WTC11 (cell line): ENCODE data around the gene KLRF1. TPM values are rescaled to one million over a fixed set of nuclear protein-coding genes. Genes with fewer than 3 reads are reported as not detected.

Source experiments
- ATAC-seq: fragments of 200-7000 bp; cut with Tn5 transposase; 2 replicates; pipeline ENCODE4 v1.10.0; 2021; ENCODE audit warnings: mild to moderate bottlenecking, moderate library complexity
- CTCF ChIA-PET: fragments of 300-600 bp; sonication (Branson Sonifier 250); formaldehyde crosslinking; loops from one replicate; lab custom pipeline; 2021; ENCODE audit warnings: antibody characterized with exemption; lab: Charles Lee
- POLR2A ChIA-PET: fragments of 350-600 bp; sonication (Branson Sonifier 250); formaldehyde crosslinking; loops from one replicate; lab custom pipeline; 2021; ENCODE audit warnings: antibody characterized with exemption; lab: Charles Lee
- DNase-seq: peaks from one replicate; pipeline ENCODE4 v3.0.0; 2021; ENCODE audit warnings: low spot score
- H3K27ac Mint-ChIP-seq: 2 replicates; pipeline ENCODE4 v1.8.0; 2021; ENCODE audit warnings: mixed read lengths
- H3K27me3 Mint-ChIP-seq: 2 replicates; pipeline ENCODE4 v1.8.0; 2021; ENCODE audit warnings: low read depth, mild to moderate bottlenecking, moderate library complexity, mixed read lengths
- H3K36me3 Mint-ChIP-seq: 2 replicates; pipeline ENCODE4 v1.8.0; 2021; ENCODE audit warnings: mixed read lengths
- H3K4me1 Mint-ChIP-seq: 2 replicates; pipeline ENCODE4 v1.8.0; 2022; ENCODE audit warnings: mixed read lengths
- H3K4me3 Mint-ChIP-seq: 2 replicates; pipeline ENCODE4 v1.8.0; 2021; ENCODE audit warnings: mild to moderate bottlenecking, moderate library complexity, mixed read lengths
- H3K9me3 Mint-ChIP-seq: 2 replicates; pipeline ENCODE4 v1.8.0; 2021; ENCODE audit warnings: mixed read lengths
- AR ChIP-seq: fragments of 250-450 bp; sonication (Bioruptor Pico); IDR thresholded peaks from 2 replicates; pipeline ENCODE4 v1.9.0; 2021; ENCODE audit warnings: mild to moderate bottlenecking
- ATF1 ChIP-seq: sonication (generic); formaldehyde crosslinking; IDR thresholded peaks from 2 replicates; pipeline ENCODE4 v1.8.1; 2023; ENCODE audit warnings: mild to moderate bottlenecking, moderate library complexity, missing genetic modification reagents
- CREM ChIP-seq: sonication (generic); formaldehyde crosslinking; IDR thresholded peaks from 2 replicates; pipeline ENCODE4 v1.8.1; 2022; ENCODE audit warnings: mild to moderate bottlenecking, missing genetic modification reagents, moderate library complexity
- ELF4 ChIP-seq: sonication (generic); formaldehyde crosslinking; IDR thresholded peaks from 2 replicates; pipeline ENCODE4 v1.8.1; 2022; ENCODE audit warnings: low read depth, mild to moderate bottlenecking, moderate library complexity, missing genetic modification reagents
- ERG ChIP-seq: fragments of 250-450 bp; sonication (Bioruptor Pico); IDR thresholded peaks from 2 replicates; pipeline ENCODE4 v1.8.0; 2021; ENCODE audit warnings: mild to moderate bottlenecking
- GRHL2 ChIP-seq: fragments of 250-450 bp; sonication (Bioruptor Pico); IDR thresholded peaks from 2 replicates; pipeline ENCODE4 v1.8.0; 2022; ENCODE audit warnings: mild to moderate bottlenecking, moderate library complexity; ENCODE audit not compliant: insufficient replicate concordance, severe bottlenecking
- KAT7 ChIP-seq: sonication (generic); formaldehyde crosslinking; IDR thresholded peaks from 2 replicates; pipeline ENCODE4 v1.8.1; 2023; ENCODE audit warnings: missing genetic modification reagents, mild to moderate bottlenecking, borderline replicate concordance
- MAX ChIP-seq: sonication (generic); formaldehyde crosslinking; IDR thresholded peaks from 2 replicates; pipeline ENCODE4 v1.8.0; 2022; ENCODE audit warnings: mild to moderate bottlenecking, missing genetic modification reagents
- NFATC4 ChIP-seq: fragments of 250-450 bp; sonication (Bioruptor Pico); IDR thresholded peaks from 2 replicates; pipeline ENCODE4 v1.9.0; 2021; ENCODE audit warnings: mild to moderate bottlenecking
- NFE2L1 ChIP-seq: sonication (generic); formaldehyde crosslinking; IDR thresholded peaks from 2 replicates; pipeline ENCODE4 v1.8.1; 2023; ENCODE audit warnings: missing genetic modification reagents
- NR1H2 ChIP-seq: sonication (generic); formaldehyde crosslinking; IDR thresholded peaks from 2 replicates; pipeline ENCODE4 v1.9.0; 2021; ENCODE audit warnings: mild to moderate bottlenecking, moderate library complexity, missing genetic modification reagents
- NR2C2 ChIP-seq: sonication (generic); formaldehyde crosslinking; IDR thresholded peaks from 2 replicates; pipeline ENCODE4 v1.8.0; 2022; ENCODE audit warnings: mild to moderate bottlenecking, missing genetic modification reagents
- PRRX2 ChIP-seq: fragments of 250-450 bp; sonication (Bioruptor Pico); IDR thresholded peaks from 2 replicates; pipeline ENCODE4 v1.8.0; 2021; ENCODE audit warnings: mild to moderate bottlenecking
- RORB ChIP-seq: fragments of 250-450 bp; sonication (Bioruptor Pico); IDR thresholded peaks from 2 replicates; pipeline ENCODE4 v1.9.0; 2021; ENCODE audit warnings: mild to moderate bottlenecking
- SP1 ChIP-seq: sonication (generic); formaldehyde crosslinking; conservative IDR thresholded peaks from 2 replicates; pipeline ENCODE4 v1.8.1; 2022; ENCODE audit warnings: missing genetic modification reagents
- TP53 ChIP-seq: sonication (generic); formaldehyde crosslinking; IDR thresholded peaks from 2 replicates; pipeline ENCODE4 v1.8.1; 2023; ENCODE audit warnings: mild to moderate bottlenecking, missing genetic modification reagents
- ZNF121 ChIP-seq: sonication (generic); formaldehyde crosslinking; IDR thresholded peaks from 2 replicates; pipeline ENCODE4 v1.8.0; 2023; ENCODE audit warnings: missing genetic modification reagents
- ZNF219 ChIP-seq: sonication (generic); formaldehyde crosslinking; IDR thresholded peaks from 2 replicates; pipeline ENCODE4 v1.8.0; 2023; ENCODE audit warnings: missing genetic modification reagents, mild to moderate bottlenecking, borderline replicate concordance
- ZNF263 ChIP-seq: sonication (generic); formaldehyde crosslinking; IDR thresholded peaks from 2 replicates; pipeline ENCODE4 v1.8.1; 2022; ENCODE audit warnings: low read depth, mild to moderate bottlenecking, moderate library complexity, missing genetic modification reagents
- ZNF671 ChIP-seq: fragments of 250-450 bp; sonication (Bioruptor Pico); IDR thresholded peaks from 2 replicates; pipeline ENCODE4 v1.8.0; 2021; ENCODE audit warnings: mild to moderate bottlenecking
- total RNA-seq: library from RNA; stranded (reverse); gene quantifications from 3 replicates; pipeline ENCODE4 v1.2.3, GENCODE V29; 2021
- TF ChIP-seq, protein P1 (sequence below): sonication (generic); formaldehyde crosslinking; IDR thresholded peaks from 2 replicates; pipeline ENCODE4 v1.8.0; 2022; ENCODE audit warnings: mild to moderate bottlenecking, missing genetic modification reagents
- TF ChIP-seq, protein P2 (sequence below): sonication (generic); formaldehyde crosslinking; IDR thresholded peaks from 2 replicates; pipeline ENCODE4 v1.8.0; 2023; ENCODE audit warnings: missing genetic modification reagents

Gene KLRF1
- total RNA-seq, 1 experiment from 2014 or later = not detected

DNA sequence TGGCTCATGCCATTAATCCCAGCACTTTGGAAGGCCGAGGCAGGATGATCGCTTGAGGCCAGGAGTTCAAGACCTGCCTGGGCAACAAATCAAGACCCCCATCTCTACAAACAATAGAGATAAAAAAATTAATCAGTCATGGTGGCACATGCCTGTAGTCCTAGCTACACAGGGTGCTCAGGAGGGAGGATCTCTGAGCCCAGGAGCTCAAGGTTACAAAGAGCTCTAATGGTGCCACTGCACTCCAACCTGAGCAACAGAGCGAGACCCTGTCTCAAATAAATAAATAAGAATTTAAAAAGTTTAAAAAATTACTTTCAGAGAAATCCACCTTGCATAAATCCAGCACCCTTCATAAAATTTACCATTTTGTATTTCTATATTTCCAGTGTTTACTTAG lies 2.2 kb downstream of the KLRF1 start:
- CTCF ChIA-PET = interaction anchor here (1.5 to 2.3 kb wide), 2 partner anchors 16 to 79 kb away, joined by 7 to 12 read pairs; no protein-coding TSS in a partner anchor
- Mint-ChIP-seq H3K4me1 (peaks cover 6% of the 10 kb centered on the region), H3K4me3 (no peak overlapping the region)
- ATAC-seq = no peak
- TF ChIP-seq NFATC4 (CRISPR knock-in tag) (no peak), GRHL2 (CRISPR knock-in tag) (no peak), NR2C2 (CRISPR knock-in tag) (no peak), ERG (no peak), RORB (CRISPR knock-in tag) (no peak), KAT7 (CRISPR knock-in tag) (no peak), AR (CRISPR knock-in tag) (no peak), NFE2L1 (CRISPR knock-in tag) (no peak)
- TF ChIP-seq, protein P1, sequence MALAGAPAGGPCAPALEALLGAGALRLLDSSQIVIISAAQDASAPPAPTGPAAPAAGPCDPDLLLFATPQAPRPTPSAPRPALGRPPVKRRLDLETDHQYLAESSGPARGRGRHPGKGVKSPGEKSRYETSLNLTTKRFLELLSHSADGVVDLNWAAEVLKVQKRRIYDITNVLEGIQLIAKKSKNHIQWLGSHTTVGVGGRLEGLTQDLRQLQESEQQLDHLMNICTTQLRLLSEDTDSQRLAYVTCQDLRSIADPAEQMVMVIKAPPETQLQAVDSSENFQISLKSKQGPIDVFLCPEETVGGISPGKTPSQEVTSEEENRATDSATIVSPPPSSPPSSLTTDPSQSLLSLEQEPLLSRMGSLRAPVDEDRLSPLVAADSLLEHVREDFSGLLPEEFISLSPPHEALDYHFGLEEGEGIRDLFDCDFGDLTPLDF = no peak
- TF ChIP-seq, all 79 proteins: peak for 0
- Mint-ChIP-seq H3K27me3 (no peaks in the 10 kb centered on the region), H3K36me3 (no peaks in the 10 kb centered on the region), H3K27ac (no peak overlapping the region), H3K9me3 (peaks cover 5% of the 10 kb centered on the region)
- POLR2A ChIA-PET = no interaction called here
- no peak for DNase-seq

GRCh38 chr12:9829982-9830381 lies 2.7 kb downstream of the KLRF1 start:
- Mint-ChIP-seq H3K4me3 (no peak overlapping the region), H3K27me3 (no peaks in the 10 kb centered on the region), H3K9me3 (peaks cover 5% of the 10 kb centered on the region), H3K4me1 (peaks cover 6% of the 10 kb centered on the region), H3K36me3 (no peaks in the 10 kb centered on the region), H3K27ac (no peak overlapping the region)
- CTCF ChIA-PET = interaction anchor here (1.2 to 2.3 kb wide), 3 partner anchors 16 to 87 kb away, joined by 5 to 12 read pairs (median 7); no protein-coding TSS in a partner anchor
- DNase-seq (no peak), ATAC-seq (no peak)
- POLR2A ChIA-PET = no interaction called here
- no peak for TF ChIP-seq AR (CRISPR knock-in tag)
- no peak for TF ChIP-seq TP53 (CRISPR knock-in tag)
- TF ChIP-seq ZNF219 (CRISPR knock-in tag) = no peak
- TF ChIP-seq, protein P2, sequence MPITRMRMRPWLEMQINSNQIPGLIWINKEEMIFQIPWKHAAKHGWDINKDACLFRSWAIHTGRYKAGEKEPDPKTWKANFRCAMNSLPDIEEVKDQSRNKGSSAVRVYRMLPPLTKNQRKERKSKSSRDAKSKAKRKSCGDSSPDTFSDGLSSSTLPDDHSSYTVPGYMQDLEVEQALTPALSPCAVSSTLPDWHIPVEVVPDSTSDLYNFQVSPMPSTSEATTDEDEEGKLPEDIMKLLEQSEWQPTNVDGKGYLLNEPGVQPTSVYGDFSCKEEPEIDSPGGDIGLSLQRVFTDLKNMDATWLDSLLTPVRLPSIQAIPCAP (CRISPR knock-in tag) = no peak
- TF ChIP-seq ZNF121 (CRISPR knock-in tag) = no peak

DNA sequence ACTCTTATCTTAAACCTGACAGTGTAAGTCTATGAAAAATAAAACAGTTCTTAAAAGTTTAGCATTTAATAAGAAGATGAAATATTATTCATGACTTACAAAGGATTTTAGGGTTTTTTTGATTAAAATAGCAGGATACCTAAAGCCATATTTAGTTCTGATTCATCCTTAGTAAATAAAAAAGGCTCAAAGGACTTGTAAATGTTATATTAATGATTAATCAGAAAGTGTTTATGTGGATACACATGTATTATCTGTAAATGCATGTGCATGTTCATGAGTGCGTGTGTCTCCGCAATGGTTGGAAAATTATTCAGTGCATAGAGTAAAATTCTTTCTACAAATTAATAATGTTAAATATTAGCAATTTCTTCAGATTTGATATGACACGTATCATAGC lies 4.4 kb downstream of the KLRF1 start:
- H3K36me3 Mint-ChIP-seq = no peaks in the 10 kb centered on the region
- H3K4me3 Mint-ChIP-seq = no peak overlapping the region
- H3K4me1 Mint-ChIP-seq = peaks cover 6% of the 10 kb centered on the region
- peaks cover under 1% of the 10 kb centered on the region for H3K9me3 Mint-ChIP-seq
- no peaks in the 10 kb centered on the region for H3K27me3 Mint-ChIP-seq
- no peak for ATAC-seq
- ChIA-PET POLR2A (no interaction called here), CTCF (no interaction called here)
- DNase-seq = no peak
- H3K27ac Mint-ChIP-seq = no peak overlapping the region
- no peak for TF ChIP-seq NR1H2
- TF ChIP-seq ZNF263 (CRISPR knock-in tag) = no peak
- TF ChIP-seq CREM (CRISPR knock-in tag) = no peak
- TF ChIP-seq MAX = no peak
- TF ChIP-seq SP1 (CRISPR knock-in tag) = no peak
- TF ChIP-seq AR (CRISPR knock-in tag) = no peak
- TF ChIP-seq ATF1 (CRISPR knock-in tag) = no peak
- no peak for TF ChIP-seq ELF4 (CRISPR knock-in tag)
- TF ChIP-seq PRRX2 (CRISPR knock-in tag) = no peak
- TF ChIP-seq ZNF671 (CRISPR knock-in tag) = no peak
